H7 (cell line): ENCODE measurements around the gene FASN. TPM values are rescaled to one million over a fixed set of nuclear protein-coding genes. Genes with fewer than 3 reads are reported as not detected.
"Not testable (repeated sequence)": the region's sequence is repeated elsewhere in the genome, so short reads cannot be mapped to it uniquely, and the experiment has no call there.

Source experiments
- DNase-seq: peaks from one replicate; pipeline ENCODE4 v3.0.0; 2012
- H3K27me3 ChIP-seq: 2 replicates; pipeline ENCODE4 v1.6.0; 2011; ENCODE audit warnings: mild to moderate bottlenecking, low read length; ENCODE audit not compliant: control insufficient read depth, insufficient read depth
- H3K36me3 ChIP-seq: replicated peaks from 2 replicates; pipeline ENCODE4 v1.5.1; 2011; ENCODE audit warnings: low read length; ENCODE audit not compliant: control insufficient read depth, insufficient read depth
- H3K4me3 ChIP-seq: 2 replicates; pipeline ENCODE4 v1.5.1; 2011; ENCODE audit warnings: low read depth, mild to moderate bottlenecking, control low read depth, low read length, moderate library complexity; ENCODE audit not compliant: insufficient read depth
- total RNA-seq: library from RNA; depleted of rRNA; stranded (reverse); fragments of >200 nt; shearing (Covaris generic); gene quantifications from 2 replicates; pipeline ENCODE4 v1.2.3, GENCODE V29; 2014

FASN gene
- total RNA-seq, 1 experiment from 2014 or later, result 201 TPM

- Histone ChIP-seq H3K4me3 (no peak overlapping the region), H3K27me3 (no peaks in the 10 kb centered on the region), H3K36me3 (peaks cover 2% of the 10 kb centered on the region; the same call in 1 of the 2 replicates)
- no peak for DNase-seq
These were observed 50.0 kb downstream of the FASN start for GRCh38 chr17:82047914-82048570.

DNA sequence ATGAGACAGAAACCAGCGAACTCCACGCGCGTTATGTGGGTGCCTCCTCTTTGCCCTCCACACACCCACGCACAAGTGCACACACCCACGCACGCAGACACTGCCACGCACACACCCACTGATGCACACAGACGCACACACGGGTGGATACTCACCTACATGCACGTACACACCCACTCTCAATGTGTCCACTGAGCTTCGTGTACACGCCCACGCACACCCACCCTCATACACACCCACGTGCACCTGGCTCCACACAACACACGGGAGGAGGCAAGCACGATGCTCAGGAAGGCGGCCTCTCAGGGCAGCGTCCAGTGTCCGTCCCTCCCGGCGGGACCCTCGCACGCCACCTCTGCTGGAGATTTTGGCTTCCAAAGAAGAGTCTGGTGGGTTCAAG, 50.7 kb downstream of the FASN start:
- DNase-seq, result no peak
- Histone ChIP-seq H3K4me3 (no peak overlapping the region), H3K36me3 (peaks cover 2% of the 10 kb centered on the region; the same call in 1 of the 2 replicates), H3K27me3 (no peaks in the 10 kb centered on the region)

- peaks cover 2% of the 10 kb centered on the region; the same call in 1 of the 2 replicates for H3K36me3 ChIP-seq
- no peak overlapping the region for H3K4me3 ChIP-seq
- H3K27me3 ChIP-seq, result no peaks in the 10 kb centered on the region
- no peak for DNase-seq
These were observed 51.1 kb downstream of the FASN start for GRCh38 chr17:82046903-82047302.

GRCh38 chr17:82045936-82046484, 52.0 kb downstream of the FASN start:
- Histone ChIP-seq H3K27me3 (no peaks in the 10 kb centered on the region), H3K36me3 (peaks cover 2% of the 10 kb centered on the region; the same call in 1 of the 2 replicates), H3K4me3 (no peak overlapping the region)
- DNase-seq, result no peak

DNA sequence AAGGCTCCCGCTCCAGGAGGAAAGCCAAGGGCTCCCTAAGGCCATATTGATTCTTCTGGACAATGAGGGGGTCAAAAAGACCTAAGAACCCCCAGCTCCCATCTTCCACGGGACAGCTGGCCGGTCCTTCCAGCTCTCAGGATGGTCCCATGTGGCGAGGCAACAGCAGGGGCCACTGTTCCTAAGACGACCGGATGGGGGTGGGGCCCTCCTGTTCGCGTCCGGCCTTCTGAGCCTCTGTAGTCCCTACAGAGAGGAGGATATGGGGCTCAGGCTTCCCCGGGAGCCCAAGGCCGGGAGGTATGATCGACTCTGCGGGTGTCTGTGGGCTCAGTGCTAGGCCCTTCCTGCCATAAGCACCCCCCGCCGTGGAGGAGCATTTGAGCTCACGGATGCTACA, 54.5 kb downstream of the FASN start:
- no peak overlapping the region for H3K4me3 ChIP-seq
- DNase-seq, result peak; percentile 83

GRCh38 chr17:82042649-82043048, 55.4 kb downstream of the FASN start:
- Histone ChIP-seq H3K27me3 (no peaks in the 10 kb centered on the region), H3K4me3 (no peak overlapping the region)

More for the DNA sequence above, 54.5 kb downstream of the FASN start:
- Histone ChIP-seq H3K27me3 (no peaks in the 10 kb centered on the region), H3K36me3 (no peaks in the 10 kb centered on the region)

GRCh38 chr17:82041144-82041814, 56.8 kb downstream of the FASN start:
- H3K27me3 ChIP-seq, result no peaks in the 10 kb centered on the region; the same call in 1 of the 2 replicates
- no peak for DNase-seq
- no peak overlapping the region for H3K4me3 ChIP-seq
- no peaks in the 10 kb centered on the region for H3K36me3 ChIP-seq

More at GRCh38 chr17:82042649-82043048, 55.4 kb downstream of the FASN start:
- DNase-seq, result no peak
- H3K36me3 ChIP-seq, result no peaks in the 10 kb centered on the region

- no peak for DNase-seq
These were observed 58.2 kb downstream of the FASN start for GRCh38 chr17:82039695-82040299.

GRCh38 chr17:82038796-82039409, 59.1 kb downstream of the FASN start:
- H3K36me3 ChIP-seq, H3K4me3 ChIP-seq, H3K27me3 ChIP-seq, DNase-seq: not testable (repeated sequence)

More at GRCh38 chr17:82039695-82040299, 58.2 kb downstream of the FASN start:
- H3K4me3 ChIP-seq, result no peak overlapping the region
- H3K27me3 ChIP-seq, result no peaks in the 10 kb centered on the region; the same call in 1 of the 2 replicates
- no peaks in the 10 kb centered on the region for H3K36me3 ChIP-seq

DNA sequence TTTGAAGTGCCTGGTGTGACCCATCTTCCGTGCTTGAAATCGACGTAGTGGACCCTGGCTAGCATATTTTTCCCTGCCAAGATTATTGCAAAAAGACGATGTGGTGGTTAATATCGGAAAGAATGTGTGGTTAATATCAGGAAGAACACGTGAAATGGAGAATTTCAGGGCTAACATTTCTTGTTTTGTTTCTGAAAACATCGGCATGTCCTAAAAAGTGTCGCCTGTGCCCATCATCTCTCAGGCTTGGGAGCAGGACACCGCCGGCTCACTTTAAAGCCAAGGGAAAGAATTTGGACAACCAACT, 60.2 kb downstream of the FASN start:
- DNase-seq, result no peak
- no peaks in the 10 kb centered on the region; the same call in 1 of the 2 replicates for H3K27me3 ChIP-seq
- H3K4me3 ChIP-seq, result no peak overlapping the region
- no peaks in the 10 kb centered on the region for H3K36me3 ChIP-seq

DNA sequence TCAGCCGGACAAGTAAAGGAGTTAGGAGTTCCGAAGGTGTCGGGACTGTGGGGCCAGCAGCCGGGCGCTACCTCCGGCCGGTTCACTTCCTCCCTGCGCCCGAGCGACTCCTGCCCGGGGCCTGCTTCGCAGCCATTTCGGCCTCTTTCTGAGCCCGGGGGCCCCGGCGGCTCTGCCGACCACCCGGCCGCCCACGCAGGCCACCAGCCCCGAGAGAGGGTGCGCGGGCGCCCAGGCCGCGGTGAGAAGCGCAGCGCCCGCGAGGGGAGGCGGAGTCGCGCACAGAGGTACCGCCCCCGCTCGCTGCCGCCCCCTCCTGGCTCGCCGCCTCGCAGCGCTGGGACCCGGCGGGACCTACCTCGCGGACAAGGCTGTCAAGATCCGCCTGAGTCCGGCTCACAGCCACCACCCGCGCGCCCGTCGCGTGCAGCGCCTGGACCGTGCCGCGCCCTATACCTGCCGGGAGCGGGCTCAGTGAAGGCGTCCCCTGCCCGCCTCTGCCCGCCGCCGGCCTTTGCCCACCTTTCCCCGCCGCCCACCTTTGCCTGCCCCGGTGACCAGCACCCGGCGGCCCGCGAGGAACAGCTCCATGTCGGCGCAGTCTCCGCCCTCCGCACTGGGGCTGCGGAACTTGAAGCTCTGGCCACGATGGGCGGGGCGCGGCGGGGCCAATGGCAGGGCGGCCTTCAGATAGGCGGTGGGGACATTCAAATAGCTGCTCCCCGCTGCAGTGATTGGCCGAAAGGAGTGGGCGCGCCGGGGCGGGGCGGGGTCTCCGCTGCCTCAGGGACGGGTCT, 60.7 kb downstream of the FASN start, which contains the start of gene DCXR:
DCXR (minus strand) TSS at position 606 of the 797 bp plus-strand sequence; CDS start at position 591, 15 bp downstream.
- peak; percentile 100 for DNase-seq
- Histone ChIP-seq H3K4me3 (peak within 1 kb of the TSS; percentile 65), H3K36me3 (no peaks in the 10 kb centered on the region), H3K27me3 (no peaks in the 10 kb centered on the region; the same call in 1 of the 2 replicates)

- DNase-seq, result no peak
- Histone ChIP-seq H3K4me3 (peak overlapping the region; percentile 65), H3K36me3 (no peaks in the 10 kb centered on the region), H3K27me3 (no peaks in the 10 kb centered on the region; the same call in 1 of the 2 replicates)
These were observed 61.4 kb downstream of the FASN start for GRCh38 chr17:82036634-82037091.

GRCh38 chr17:82035956-82036633, 61.9 kb downstream of the FASN start:
- Histone ChIP-seq H3K4me3 (no peak overlapping the region; the same call in 1 of the 2 replicates), H3K36me3 (no peaks in the 10 kb centered on the region), H3K27me3 (no peaks in the 10 kb centered on the region; the same call in 1 of the 2 replicates)
- DNase-seq, result no peak
